HG02970 (cell line): ENCODE results near the gene ADGRG3.

Experiments used
- ATAC-seq: cut with Tn5 transposase; IDR thresholded peaks from one replicate; pipeline ENCODE4 v1.9.1; 2021; ENCODE audit warnings: mild to moderate bottlenecking, moderate library complexity, moderate number of reproducible peaks; ENCODE audit not compliant: unreplicated experiment, low FRiP score

The ADGRG3 gene

GRCh38 chr16:57677622-57678369, 9.7 kb downstream of the ADGRG3 start:
- no peak for ATAC-seq

- no peak for ATAC-seq
These were observed 10.9 kb downstream of the ADGRG3 start for GRCh38 chr16:57679016-57679415.

- no peak for ATAC-seq
These were observed 11.8 kb downstream of the ADGRG3 start for GRCh38 chr16:57679767-57680482.

- ATAC-seq, result no peak
These were observed 12.8 kb downstream of the ADGRG3 start for GRCh38 chr16:57680842-57681375.

GRCh38 chr16:57681950-57682728, 14.0 kb downstream of the ADGRG3 start:
- ATAC-seq, result no peak

GRCh38 chr16:57682809-57683635, 14.9 kb downstream of the ADGRG3 start:
- ATAC-seq, result no peak

GRCh38 chr16:57683636-57684545, 15.8 kb downstream of the ADGRG3 start:
- ATAC-seq, result no peak

- ATAC-seq, result no peak
These were observed 16.7 kb downstream of the ADGRG3 start for GRCh38 chr16:57684626-57685358.

- no peak for ATAC-seq
These were observed 17.5 kb downstream of the ADGRG3 start for GRCh38 chr16:57685633-57686032.

- no peak for ATAC-seq
These were observed 18.5 kb downstream of the ADGRG3 start for GRCh38 chr16:57686577-57686976.

GRCh38 chr16:57687363-57687929, 19.3 kb downstream of the ADGRG3 start:
- no peak for ATAC-seq

- ATAC-seq, result no peak
These were observed 20.4 kb downstream of the ADGRG3 start for GRCh38 chr16:57688487-57688986.

- no peak for ATAC-seq
These were observed 21.1 kb downstream of the ADGRG3 start for GRCh38 chr16:57688987-57689761.

GRCh38 chr16:57689762-57690558, 21.9 kb downstream of the ADGRG3 start:
- ATAC-seq, result no peak

- no peak for ATAC-seq
These were observed 22.8 kb downstream of the ADGRG3 start for GRCh38 chr16:57690782-57691471.

GRCh38 chr16:57692636-57693035, 24.5 kb downstream of the ADGRG3 start:
- ATAC-seq, result no peak
